NCI-H2171 treated with DMSO at 0.1 percent for 48 hours (cell line): Measurements from ENCODE around the gene ERVMER34-1.

Experiments used
- DNase-seq: peaks from one replicate; lab custom pipeline; 2025; lab: John Stamatoyannopoulos, UW

ERVMER34-1 gene, protein sequence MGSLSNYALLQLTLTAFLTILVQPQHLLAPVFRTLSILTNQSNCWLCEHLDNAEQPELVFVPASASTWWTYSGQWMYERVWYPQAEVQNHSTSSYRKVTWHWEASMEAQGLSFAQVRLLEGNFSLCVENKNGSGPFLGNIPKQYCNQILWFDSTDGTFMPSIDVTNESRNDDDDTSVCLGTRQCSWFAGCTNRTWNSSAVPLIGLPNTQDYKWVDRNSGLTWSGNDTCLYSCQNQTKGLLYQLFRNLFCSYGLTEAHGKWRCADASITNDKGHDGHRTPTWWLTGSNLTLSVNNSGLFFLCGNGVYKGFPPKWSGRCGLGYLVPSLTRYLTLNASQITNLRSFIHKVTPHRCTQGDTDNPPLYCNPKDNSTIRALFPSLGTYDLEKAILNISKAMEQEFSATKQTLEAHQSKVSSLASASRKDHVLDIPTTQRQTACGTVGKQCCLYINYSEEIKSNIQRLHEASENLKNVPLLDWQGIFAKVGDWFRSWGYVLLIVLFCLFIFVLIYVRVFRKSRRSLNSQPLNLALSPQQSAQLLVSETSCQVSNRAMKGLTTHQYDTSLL

DNA sequence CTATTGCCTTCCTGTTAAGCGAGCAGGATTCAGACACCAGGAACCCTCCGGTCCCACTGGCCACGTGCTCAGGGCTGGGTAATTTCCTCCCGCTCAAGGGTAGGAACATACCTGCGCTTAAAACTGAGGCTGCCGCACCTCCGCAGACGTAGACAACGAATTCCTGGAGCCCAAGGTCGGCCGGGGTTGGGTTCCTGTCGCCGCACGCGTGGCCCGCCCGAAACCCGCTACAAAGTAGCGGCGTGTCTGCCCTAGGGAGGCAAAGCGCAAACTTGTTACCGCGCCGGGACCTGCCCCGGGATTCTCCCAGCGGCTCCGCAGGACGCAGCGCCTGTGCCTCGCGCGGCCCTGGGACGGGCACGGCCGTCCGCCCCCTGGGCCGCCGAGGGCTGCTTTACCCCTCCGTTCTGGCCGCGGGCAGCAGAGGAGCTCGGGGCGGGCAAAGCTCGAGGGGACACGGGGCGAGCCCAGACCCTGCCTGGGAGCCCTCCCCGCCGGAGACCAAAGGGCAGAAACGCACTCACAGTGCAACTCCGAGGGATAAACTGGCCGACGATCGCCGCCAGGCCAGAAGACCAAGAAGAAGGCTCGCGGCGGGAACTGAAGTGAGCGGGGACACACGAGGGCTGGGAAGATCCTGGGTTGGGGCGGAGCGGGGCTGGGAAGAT is at the start of gene ERVMER34-1:
Gene ERVMER34-1, minus strand, starts transcription at position 607 of the 668 bp plus-strand sequence. CDS start 5,905 bp downstream, outside the sequence.
- DNase-seq: no peak

- no peak for DNase-seq
These were observed 48.6 kb upstream of the ERVMER34-1 start for GRCh38 chr4:52799813-52800212.

- DNase-seq: no peak
These were observed 44.3 kb upstream of the ERVMER34-1 start for GRCh38 chr4:52795533-52795932.

DNA sequence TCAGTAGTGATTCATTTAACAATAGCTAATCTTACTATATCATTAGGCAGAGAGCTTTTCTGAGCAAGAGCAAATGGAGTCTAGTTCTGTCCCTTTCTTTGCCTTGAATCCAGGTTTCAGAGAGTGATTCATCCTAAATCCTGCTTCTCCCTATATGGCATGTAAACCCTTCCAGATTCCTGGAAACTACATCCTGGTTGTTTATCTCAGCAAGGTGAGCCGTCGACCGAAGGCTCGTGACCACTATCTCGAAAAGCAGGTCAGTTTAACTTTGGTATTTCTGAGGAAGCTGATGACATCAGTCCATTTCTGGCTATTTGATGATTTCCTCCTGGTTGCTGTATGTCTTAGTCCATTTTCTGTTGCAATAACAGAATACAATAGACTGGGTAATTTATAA is 40.7 kb upstream of the ERVMER34-1 start:
- DNase-seq: no peak

GRCh38 chr4:52789774-52790173 is 38.5 kb upstream of the ERVMER34-1 start:
- DNase-seq: no peak

- no peak for DNase-seq
These were observed 37.6 kb upstream of the ERVMER34-1 start for GRCh38 chr4:52788806-52789205.

- DNase-seq: no peak
These were observed 31.8 kb upstream of the ERVMER34-1 start for GRCh38 chr4:52783069-52783468.

DNA sequence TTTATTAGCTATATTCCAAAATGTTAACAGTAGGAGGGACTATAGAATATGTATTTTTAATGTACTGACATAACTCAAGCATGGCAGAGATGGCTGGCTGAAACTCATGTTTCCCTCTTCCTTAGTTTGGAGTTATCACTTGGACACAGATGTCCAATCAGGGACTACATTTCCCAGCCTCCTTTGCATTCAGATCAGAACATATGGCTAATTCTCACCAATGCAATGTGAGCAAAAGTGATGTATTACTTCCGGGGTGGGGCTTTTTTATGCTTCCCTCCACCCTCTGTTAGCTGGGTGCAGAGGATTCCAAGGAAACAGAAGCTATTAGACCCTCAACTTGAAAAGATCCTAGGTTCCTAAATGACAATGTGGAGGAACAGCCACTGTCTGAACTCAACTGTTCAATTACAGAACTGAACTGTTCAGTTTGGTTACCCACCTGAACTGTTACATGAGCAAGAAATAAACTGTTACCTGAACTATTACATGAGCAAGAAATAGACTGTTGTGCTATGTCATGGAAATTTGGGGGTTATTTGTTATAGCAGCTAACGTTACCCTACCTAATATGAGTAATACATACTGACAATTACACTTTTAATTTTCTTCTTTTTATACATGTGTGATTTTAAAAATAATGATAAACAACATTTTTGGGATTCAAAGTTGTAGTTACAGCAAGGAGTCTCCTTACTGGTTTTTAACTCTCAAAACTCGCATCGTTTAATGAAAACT is 29.6 kb upstream of the ERVMER34-1 start:
- peak; percentile 19 for DNase-seq

DNA sequence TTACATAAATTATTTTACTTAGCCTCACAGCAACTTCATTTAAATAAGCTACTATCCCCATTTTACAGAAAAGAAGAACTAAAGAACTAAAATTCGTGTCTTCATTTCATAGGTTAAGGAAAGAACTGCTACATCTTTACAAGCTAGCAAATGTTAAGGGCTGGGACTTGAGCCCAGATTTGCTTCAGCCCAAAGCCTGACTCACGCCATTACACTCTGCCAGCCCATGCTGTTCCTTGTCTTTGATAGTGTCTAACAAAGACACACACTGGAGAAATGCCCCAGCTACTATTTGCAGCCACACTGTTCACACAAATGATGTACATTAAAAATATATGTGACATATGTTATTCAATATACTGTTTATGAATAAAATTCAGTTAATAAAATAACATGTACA is 29.0 kb upstream of the ERVMER34-1 start:
- DNase-seq: no peak

DNA sequence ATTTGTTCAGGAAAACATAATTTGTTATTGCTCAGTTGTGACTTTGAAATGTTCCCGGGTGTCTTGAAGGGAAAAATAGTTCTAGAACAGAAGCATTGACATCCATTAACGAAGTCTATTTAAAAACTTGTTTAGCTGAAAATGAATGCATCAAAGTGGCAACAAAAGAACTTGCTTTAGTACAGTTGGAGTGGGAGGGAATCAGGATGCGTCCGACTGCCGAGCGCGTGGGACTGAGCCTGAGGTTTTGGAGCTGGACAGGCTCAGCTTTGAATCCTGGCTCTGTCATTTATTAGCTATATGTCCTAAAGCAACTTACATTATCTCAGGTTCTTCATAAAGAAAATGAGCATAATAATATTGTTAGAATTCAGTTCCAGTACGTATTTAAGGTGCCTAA is 9.0 kb upstream of the ERVMER34-1 start:
- DNase-seq: no peak

- no peak for DNase-seq
These were observed 4.2 kb upstream of the ERVMER34-1 start for GRCh38 chr4:52755426-52755825.

DNA sequence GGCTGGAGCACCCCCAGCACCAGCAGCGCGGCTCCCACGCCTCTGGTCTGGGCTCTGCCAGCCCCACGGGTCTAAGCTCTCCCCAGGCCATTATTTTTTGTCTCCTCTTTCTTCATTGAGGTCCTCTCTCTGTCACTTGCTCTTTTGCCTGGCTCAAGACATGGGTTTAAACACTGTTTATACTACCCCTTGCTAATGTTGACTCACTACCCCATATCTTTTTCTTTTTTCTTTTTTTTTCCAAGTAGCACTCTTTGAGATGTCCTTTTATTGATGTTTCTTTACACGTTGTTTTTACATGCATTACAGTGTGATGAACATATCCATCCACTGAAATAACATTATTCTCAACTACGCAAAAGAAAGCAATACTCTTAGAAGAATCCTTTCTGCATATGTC is 1.7 kb upstream of the ERVMER34-1 start:
- no peak for DNase-seq

GRCh38 chr4:52751487-52751911 is 274 bp upstream of the ERVMER34-1 start:
- peak; percentile 33 for DNase-seq

- no peak for DNase-seq
These were observed 1.0 kb downstream of the ERVMER34-1 start for GRCh38 chr4:52750213-52750612.

DNA sequence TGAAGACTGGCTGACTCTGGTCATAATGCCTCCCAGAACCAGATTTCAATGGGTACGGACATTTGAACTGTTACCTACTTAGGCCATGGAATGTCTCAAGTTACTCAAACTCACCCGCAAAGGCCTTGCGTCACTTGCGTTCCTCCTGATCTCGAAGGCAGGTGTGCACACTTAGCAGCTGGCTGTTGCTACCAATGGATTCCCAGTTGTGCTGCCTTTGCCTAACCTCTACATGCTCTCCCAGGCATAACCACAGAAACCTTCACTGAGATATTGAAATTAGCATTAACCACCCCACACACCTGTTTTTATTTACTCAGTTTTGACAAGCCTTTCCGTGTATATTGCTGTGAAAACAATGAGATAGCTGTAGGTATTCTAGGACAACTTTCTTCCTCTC is 2.8 kb downstream of the ERVMER34-1 start:
- no peak for DNase-seq

DNA sequence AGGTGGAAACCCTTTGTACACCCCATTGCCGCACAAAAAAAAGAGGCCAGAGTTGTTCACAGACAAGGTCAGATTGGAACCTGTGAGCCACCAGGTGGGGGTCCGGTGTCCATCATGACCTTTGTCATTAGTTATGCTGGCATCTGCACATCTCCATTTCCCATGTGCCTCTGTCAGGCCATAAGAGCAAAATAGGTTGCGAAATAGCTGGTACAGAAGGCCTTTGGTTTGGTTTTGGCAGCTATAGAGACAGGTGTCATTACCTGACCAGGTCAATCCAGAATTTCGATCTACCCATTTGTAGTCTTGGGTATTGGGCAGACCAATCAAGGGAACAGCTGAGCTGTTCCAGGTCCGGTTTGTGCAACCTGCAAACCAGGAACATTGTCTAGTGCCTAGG is 6.6 kb downstream of the ERVMER34-1 start:
- DNase-seq: no peak

DNA sequence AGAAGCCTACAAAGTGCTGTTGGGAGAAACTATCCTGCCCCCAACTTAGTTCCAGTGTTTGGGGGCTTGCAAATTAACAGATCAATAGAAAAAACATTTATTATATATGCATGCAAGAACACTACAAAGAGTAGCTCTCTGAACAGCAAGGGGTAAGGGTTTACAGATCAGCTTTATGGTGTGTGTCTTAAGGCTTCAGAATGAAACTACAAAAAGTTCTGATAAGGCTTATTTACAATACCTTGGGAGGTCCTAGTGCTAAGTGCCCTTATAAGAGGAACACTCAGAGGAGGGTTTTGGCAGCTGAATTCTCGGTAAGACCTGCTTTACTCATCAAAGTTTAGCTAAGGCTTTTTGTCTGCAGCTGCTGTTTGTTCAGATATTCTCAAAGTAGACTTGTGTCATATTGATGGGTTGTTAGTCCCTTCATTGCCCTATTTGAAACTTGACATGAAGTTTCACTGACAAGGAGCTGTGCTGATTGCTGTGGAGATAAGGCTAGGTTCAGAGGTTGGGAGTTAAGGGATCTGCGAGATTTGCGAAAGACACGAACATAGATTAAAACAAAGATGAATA is 7.7 kb downstream of the ERVMER34-1 start:
- no peak for DNase-seq

DNA sequence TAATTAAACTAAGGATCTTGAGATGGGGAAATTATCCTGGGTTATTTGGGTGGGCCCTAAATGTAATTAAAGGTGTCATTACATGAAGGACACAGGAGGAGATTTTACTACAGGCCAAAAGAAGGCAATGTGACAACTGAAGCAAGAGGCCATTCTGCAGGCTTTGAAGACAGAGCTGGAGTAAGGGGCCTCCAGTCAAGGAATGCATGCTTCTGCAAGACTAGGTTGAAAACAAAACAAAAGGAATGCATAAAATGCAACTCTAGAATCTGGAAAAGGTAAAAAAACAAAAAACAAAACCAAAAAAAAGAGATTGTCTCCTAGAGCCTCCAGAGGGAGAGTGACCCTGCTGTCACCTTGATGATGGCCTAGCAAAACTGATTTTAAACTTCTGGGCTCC is 21.6 kb downstream of the ERVMER34-1 start:
- DNase-seq: no peak

GRCh38 chr4:52728691-52729240 is 22.5 kb downstream of the ERVMER34-1 start:
- DNase-seq: no peak

- DNase-seq: no peak
These were observed 24.2 kb downstream of the ERVMER34-1 start for GRCh38 chr4:52726826-52727580.
